ENCODE measurements around the gene KLHL29.

Gene KLHL29

DNA sequence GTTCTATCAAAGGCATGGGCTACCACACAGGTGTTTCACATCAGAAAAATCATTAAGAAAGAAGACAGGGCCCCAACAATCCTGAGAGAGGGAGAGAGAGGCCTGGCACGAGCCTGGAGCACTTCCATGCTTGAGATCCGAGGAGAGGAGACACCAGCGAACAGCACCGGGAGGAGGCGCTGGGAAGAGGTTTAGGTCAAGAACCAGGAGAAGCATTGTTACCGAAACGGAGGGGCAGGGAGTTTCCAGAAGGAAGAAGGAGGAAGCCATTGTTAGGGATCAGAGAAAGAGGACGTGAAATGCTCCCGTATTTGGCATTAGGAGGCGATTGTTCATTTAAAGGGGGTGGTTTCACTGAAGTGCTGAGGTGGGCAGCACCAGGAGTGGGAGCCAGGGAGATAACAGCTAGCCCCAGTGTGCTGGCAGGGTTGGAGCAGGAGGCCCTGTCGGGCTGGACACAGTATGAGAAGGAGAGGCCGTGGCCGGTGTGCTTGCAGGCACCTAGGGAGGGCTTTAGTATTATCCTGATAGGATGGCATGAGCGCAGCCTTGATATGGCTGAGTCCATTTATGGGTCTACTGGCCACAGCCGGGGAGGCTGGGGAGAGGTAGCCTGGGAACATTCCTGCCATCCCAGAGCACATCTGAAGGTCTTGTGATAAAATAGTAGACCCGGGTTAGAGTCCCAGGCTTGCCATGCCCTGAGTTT is 244.9 kb downstream of the KLHL29 start:
- H3K27ac ChIP-seq (ENCODE audit: low read depth, low read length), result no peak overlapping the region
- H3K36me3 ChIP-seq (ENCODE audit: control insufficient read depth in 1 of 2, insufficient read depth in 2 of 2, low read length in 2 of 2), result no peaks in the 10 kb centered on the region
- H3K4me3 ChIP-seq (ENCODE audit: low read depth in 1 of 2, low read length in 2 of 2), result no peak overlapping the region

DNA sequence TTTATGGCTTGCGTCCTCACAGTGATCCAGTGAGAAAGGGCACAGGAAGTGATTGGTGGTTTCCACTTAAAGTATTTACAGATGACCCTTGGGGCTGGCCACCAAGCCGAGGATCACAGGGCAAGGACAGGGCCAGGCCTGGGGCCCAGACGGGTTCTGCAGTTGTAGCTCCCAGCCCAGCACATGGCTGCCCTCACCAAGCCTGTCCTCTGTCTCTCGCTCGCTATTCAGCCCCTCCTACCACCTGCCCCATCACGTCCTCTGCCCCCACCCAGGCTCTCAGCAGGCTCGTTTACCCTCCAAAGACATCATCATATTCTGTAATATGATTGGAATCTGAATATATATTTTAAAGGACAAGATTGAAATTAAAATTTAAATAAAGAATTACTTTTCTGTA is 246.0 kb downstream of the KLHL29 start:
- H3K9ac ChIP-seq (ENCODE audit: low read depth in 1 of 2, low read length in 2 of 2), result no peak overlapping the region

More for the DNA sequence above, 244.9 kb downstream of the KLHL29 start:
- Histone ChIP-seq H3K4me1 (ENCODE audit: control insufficient read depth in 1 of 2, insufficient read depth in 2 of 2, low read length in 2 of 2) (no peaks in the 10 kb centered on the region), H3K9me3 (ENCODE audit: control insufficient read depth in 1 of 2, low read length in 2 of 2) (no peaks in the 10 kb centered on the region), H3K27me3 (ENCODE audit: control insufficient read depth in 1 of 2, insufficient read depth in 2 of 2, low read length in 2 of 2) (no peaks in the 10 kb centered on the region), H3K9ac (ENCODE audit: low read depth in 1 of 2, low read length in 2 of 2) (no peak overlapping the region)

DNA sequence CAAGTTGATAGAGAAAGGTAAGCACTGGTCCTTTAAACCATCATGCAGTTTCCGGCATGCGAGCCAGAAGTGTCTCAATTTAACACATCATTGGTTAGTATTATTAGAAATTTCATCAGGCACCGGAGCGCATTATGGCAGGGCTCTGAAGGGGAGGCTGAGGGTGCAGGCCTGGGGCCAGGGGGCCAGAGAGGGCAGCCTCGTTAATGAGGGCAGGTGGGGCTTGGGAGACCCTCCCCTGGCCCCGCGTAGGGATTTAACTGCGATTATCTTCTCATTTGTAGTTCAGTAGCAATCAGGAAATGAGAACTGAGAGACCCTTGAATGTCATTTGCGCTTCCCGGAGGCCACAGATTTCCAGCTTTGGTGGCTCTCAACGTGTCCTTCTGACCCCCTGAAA is 246.4 kb downstream of the KLHL29 start:
- Histone ChIP-seq H3K4me1 (ENCODE audit: control insufficient read depth in 1 of 2, insufficient read depth in 2 of 2, low read length in 2 of 2) (no peaks in the 10 kb centered on the region), H3K4me3 (ENCODE audit: low read depth in 1 of 2, low read length in 2 of 2) (no peak overlapping the region)

More for the DNA sequence above, 246.0 kb downstream of the KLHL29 start:
- H3K4me1 ChIP-seq (ENCODE audit: control insufficient read depth in 1 of 2, insufficient read depth in 2 of 2, low read length in 2 of 2), result no peaks in the 10 kb centered on the region
- no peak overlapping the region for H3K27ac ChIP-seq (ENCODE audit: low read depth, low read length)
- no peaks in the 10 kb centered on the region for H3K9me3 ChIP-seq (ENCODE audit: control insufficient read depth in 1 of 2, low read length in 2 of 2)
- H3K27me3 ChIP-seq (ENCODE audit: control insufficient read depth in 1 of 2, insufficient read depth in 2 of 2, low read length in 2 of 2), result no peaks in the 10 kb centered on the region
- no peaks in the 10 kb centered on the region for H3K36me3 ChIP-seq (ENCODE audit: control insufficient read depth in 1 of 2, insufficient read depth in 2 of 2, low read length in 2 of 2)
- no peak overlapping the region for H3K4me3 ChIP-seq (ENCODE audit: low read depth in 1 of 2, low read length in 2 of 2)

DNA sequence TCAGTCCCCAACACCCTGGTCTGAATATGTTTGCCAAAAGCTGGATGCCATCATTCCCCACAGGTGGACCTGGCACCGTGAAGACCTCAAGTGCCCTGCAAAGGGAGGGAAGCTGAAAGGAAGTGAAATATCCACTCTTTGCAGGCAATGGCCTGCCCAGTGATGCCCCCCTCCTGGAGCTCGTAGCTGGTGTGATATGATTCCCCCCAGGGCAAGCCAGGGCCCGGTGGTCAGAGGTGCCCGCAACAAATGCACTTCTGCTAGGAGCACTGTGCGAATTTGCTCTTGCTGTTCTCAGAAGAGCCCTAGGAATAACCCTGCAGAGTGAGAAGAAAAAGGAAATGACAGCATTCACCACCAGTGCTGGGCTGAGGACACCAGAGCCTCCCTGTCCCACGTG is 247.4 kb downstream of the KLHL29 start:
- no peak overlapping the region for H3K27ac ChIP-seq (ENCODE audit: low read depth, low read length)
- no peak overlapping the region for H3K4me3 ChIP-seq (ENCODE audit: low read depth in 1 of 2, low read length in 2 of 2)
- H3K4me1 ChIP-seq (ENCODE audit: control insufficient read depth in 1 of 2, insufficient read depth in 2 of 2, low read length in 2 of 2), result no peaks in the 10 kb centered on the region
- no peaks in the 10 kb centered on the region for H3K27me3 ChIP-seq (ENCODE audit: control insufficient read depth in 1 of 2, insufficient read depth in 2 of 2, low read length in 2 of 2)
- H3K9ac ChIP-seq (ENCODE audit: low read depth in 1 of 2, low read length in 2 of 2), result no peak overlapping the region
- no peaks in the 10 kb centered on the region for H3K36me3 ChIP-seq (ENCODE audit: control insufficient read depth in 1 of 2, insufficient read depth in 2 of 2, low read length in 2 of 2)
- H3K9me3 ChIP-seq (ENCODE audit: control insufficient read depth in 1 of 2, low read length in 2 of 2), result no peaks in the 10 kb centered on the region

More for the DNA sequence above, 246.4 kb downstream of the KLHL29 start:
- H3K9me3 ChIP-seq (ENCODE audit: control insufficient read depth in 1 of 2, low read length in 2 of 2), result no peaks in the 10 kb centered on the region
- no peak overlapping the region for H3K9ac ChIP-seq (ENCODE audit: low read depth in 1 of 2, low read length in 2 of 2)
- H3K27ac ChIP-seq (ENCODE audit: low read depth, low read length), result no peak overlapping the region
- no peaks in the 10 kb centered on the region for H3K27me3 ChIP-seq (ENCODE audit: control insufficient read depth in 1 of 2, insufficient read depth in 2 of 2, low read length in 2 of 2)
- no peaks in the 10 kb centered on the region for H3K36me3 ChIP-seq (ENCODE audit: control insufficient read depth in 1 of 2, insufficient read depth in 2 of 2, low read length in 2 of 2)

DNA sequence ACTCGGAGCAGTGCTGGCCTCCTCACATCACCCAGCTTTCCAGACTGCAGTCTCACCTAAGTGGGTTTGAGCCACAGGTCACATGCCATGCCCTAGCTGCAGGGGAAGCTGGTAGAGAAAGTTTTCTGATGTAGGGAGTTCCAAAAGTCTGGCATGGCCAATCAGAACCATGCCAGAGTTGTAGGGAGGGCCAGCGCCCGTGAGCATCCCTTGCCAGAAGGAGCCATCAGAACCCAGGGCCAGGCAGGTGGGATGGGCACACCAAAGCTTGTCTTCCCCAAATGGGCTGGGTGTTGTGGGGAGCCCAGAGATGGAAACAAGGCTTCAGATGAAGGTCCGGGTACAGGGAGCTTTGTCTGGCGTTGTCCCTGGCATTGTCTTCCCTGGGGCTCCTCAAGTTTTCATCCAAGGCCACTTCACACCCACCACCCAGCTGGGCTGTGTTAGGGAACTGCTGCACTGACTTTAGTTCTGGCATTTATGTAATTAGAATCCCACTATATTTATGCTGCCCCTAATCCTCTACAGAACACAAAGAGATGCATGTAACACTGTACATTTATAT is 247.9 kb downstream of the KLHL29 start:
- Histone ChIP-seq H3K27me3 (ENCODE audit: control insufficient read depth in 1 of 2, insufficient read depth in 2 of 2, low read length in 2 of 2) (no peaks in the 10 kb centered on the region), H3K9me3 (ENCODE audit: control insufficient read depth in 1 of 2, low read length in 2 of 2) (no peaks in the 10 kb centered on the region), H3K4me1 (ENCODE audit: control insufficient read depth in 1 of 2, insufficient read depth in 2 of 2, low read length in 2 of 2) (no peaks in the 10 kb centered on the region), H3K4me3 (ENCODE audit: low read depth in 1 of 2, low read length in 2 of 2) (no peak overlapping the region), H3K36me3 (ENCODE audit: control insufficient read depth in 1 of 2, insufficient read depth in 2 of 2, low read length in 2 of 2) (no peaks in the 10 kb centered on the region), H3K9ac (ENCODE audit: low read depth in 1 of 2, low read length in 2 of 2) (no peak overlapping the region), H3K27ac (ENCODE audit: low read depth, low read length) (no peak overlapping the region)

DNA sequence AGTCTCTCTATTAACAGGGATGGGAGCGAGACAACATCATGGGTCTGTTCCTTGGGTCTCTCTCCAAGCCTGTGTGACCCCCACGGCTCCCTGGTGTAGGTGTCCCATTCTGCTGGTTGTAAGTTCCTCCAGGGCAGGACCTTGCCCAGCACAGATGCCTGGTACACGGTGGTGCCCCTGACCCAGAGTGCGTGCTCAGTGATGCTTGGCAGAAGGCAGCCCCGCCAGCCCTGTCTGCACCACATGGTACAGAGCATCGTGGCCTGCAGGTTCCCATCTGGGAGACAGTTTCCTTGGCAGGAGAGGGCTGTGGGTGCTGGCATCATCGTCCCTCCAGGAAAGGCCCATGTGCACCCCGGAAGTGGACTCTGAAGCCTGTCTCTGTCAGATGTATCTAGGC is 249.0 kb downstream of the KLHL29 start:
- Histone ChIP-seq H3K9me3 (ENCODE audit: control insufficient read depth in 1 of 2, low read length in 2 of 2) (no peaks in the 10 kb centered on the region), H3K36me3 (ENCODE audit: control insufficient read depth in 1 of 2, insufficient read depth in 2 of 2, low read length in 2 of 2) (no peaks in the 10 kb centered on the region), H3K27me3 (ENCODE audit: control insufficient read depth in 1 of 2, insufficient read depth in 2 of 2, low read length in 2 of 2) (no peaks in the 10 kb centered on the region), H3K4me1 (ENCODE audit: control insufficient read depth in 1 of 2, insufficient read depth in 2 of 2, low read length in 2 of 2) (no peaks in the 10 kb centered on the region), H3K9ac (ENCODE audit: low read depth in 1 of 2, low read length in 2 of 2) (no peak overlapping the region), H3K4me3 (ENCODE audit: low read depth in 1 of 2, low read length in 2 of 2) (no peak overlapping the region), H3K27ac (ENCODE audit: low read depth, low read length) (no peak overlapping the region)

DNA sequence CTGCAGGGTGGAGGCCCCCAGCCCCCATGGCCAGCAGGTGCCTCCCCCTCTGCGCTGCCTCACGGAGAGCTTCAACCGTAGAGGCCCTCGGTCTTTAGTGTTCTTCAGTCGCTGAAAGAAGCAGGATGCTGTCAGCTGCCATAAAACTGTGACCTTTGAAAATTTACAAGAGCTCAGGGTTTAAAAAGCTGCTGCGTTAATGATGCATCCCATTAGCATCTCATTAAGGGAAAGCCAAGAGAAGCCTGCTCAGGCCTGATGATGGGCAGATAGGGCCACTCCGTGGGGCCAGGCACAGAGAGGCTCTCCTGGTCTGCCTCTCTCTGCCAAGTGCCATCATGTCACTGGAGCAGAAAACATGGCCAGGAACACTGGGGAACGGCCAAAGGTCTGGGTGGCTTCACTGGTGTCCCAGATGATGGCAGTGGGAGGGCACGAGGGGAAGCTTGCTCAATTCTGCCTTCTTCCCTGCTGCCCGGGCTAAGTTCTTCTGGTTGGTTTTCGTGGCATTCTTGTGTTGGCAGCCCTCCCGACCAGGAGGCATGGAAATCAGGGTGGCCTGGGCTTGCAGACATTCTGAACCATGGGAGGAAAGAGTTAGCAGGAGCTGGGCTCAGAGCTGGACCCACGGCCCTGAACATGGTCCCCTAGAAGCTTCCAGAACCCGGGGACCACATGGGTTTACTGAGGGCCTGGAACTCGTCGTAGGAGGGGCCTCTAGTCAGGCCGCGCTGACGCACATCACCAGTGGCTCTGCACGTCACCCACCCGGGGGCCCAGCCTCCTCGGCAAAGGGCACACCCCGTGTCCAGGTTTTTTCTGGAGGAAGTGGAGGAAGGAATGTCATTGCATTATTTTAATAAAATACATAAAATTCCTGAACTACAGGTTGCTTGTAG is 250.7 kb downstream of the KLHL29 start:
- H3K9ac ChIP-seq (ENCODE audit: low read depth in 1 of 2, low read length in 2 of 2), result no peak overlapping the region
- no peaks in the 10 kb centered on the region for H3K36me3 ChIP-seq (ENCODE audit: control insufficient read depth in 1 of 2, insufficient read depth in 2 of 2, low read length in 2 of 2)
- H3K27ac ChIP-seq (ENCODE audit: low read depth, low read length), result no peak overlapping the region
- H3K4me1 ChIP-seq (ENCODE audit: control insufficient read depth in 1 of 2, insufficient read depth in 2 of 2, low read length in 2 of 2), result no peaks in the 10 kb centered on the region
- no peaks in the 10 kb centered on the region for H3K9me3 ChIP-seq (ENCODE audit: control insufficient read depth in 1 of 2, low read length in 2 of 2)
- no peaks in the 10 kb centered on the region for H3K27me3 ChIP-seq (ENCODE audit: control insufficient read depth in 1 of 2, insufficient read depth in 2 of 2, low read length in 2 of 2)
- H3K4me3 ChIP-seq (ENCODE audit: low read depth in 1 of 2, low read length in 2 of 2), result no peak overlapping the region

DNA sequence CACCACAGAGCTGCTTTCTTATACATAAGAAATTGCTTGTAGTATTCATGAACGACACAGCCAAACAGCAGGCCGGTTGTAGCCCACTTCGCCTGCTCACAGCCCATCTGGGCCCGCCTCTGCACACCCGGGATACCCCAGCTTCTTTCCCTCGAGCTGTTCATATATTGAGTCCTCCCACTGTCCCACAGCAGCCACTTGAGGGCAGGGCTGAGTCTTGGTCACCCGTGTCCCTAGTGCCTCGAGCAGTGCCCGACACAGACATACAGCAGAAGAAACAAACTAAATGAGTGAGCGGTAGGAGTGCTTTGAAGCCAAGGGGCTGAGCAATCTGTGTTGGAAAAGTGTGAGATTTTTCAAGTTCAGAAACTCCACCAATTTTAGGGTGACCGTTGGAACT is 251.4 kb downstream of the KLHL29 start:
- no peaks in the 10 kb centered on the region for H3K4me1 ChIP-seq (ENCODE audit: control insufficient read depth in 1 of 2, insufficient read depth in 2 of 2, low read length in 2 of 2)
- H3K27me3 ChIP-seq (ENCODE audit: control insufficient read depth in 1 of 2, insufficient read depth in 2 of 2, low read length in 2 of 2), result no peaks in the 10 kb centered on the region
- no peaks in the 10 kb centered on the region for H3K9me3 ChIP-seq (ENCODE audit: control insufficient read depth in 1 of 2, low read length in 2 of 2)
- H3K4me3 ChIP-seq (ENCODE audit: low read depth in 1 of 2, low read length in 2 of 2), result no peak overlapping the region
- H3K9ac ChIP-seq (ENCODE audit: low read depth in 1 of 2, low read length in 2 of 2), result no peak overlapping the region
- no peaks in the 10 kb centered on the region for H3K36me3 ChIP-seq (ENCODE audit: control insufficient read depth in 1 of 2, insufficient read depth in 2 of 2, low read length in 2 of 2)
- no peak overlapping the region for H3K27ac ChIP-seq (ENCODE audit: low read depth, low read length)

DNA sequence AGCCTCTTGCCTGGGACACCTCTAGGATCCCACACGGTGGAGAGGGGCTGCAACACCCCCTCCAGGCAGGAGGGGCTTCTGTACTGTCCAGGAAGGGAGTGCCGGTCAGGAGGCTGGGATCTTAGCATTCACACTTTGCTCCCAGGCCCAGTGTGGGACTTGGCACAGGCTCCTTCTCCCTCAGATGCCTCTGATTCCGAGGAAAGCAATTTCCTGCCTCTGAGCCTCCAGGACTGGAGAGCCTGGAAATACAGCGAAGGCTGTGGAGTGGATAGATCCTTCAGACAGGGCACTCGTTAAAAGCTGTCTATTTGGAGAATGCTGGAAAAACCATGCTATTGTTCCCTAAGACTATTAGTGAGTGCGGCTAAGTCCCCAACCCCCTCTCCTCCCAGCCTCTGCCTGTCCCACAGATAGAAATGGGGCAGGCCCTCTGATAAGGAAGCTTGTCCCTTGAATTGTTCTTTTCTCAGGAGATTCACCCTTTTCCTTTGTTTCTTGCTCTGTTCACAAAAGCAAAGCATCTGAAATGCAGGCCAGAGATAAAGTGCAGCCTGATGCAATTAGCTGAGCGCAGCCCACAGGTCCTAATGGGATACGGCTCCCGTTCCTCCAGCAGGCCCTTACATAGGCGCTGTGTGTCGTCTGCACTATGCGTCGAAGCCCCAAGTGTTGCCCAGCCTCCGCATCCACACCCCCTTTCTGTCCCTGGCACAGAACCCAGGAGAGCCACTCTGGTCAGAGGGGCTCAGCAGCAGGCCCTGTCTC is 252.2 kb downstream of the KLHL29 start:
- Histone ChIP-seq H3K9ac (ENCODE audit: low read depth in 1 of 2, low read length in 2 of 2) (no peak overlapping the region), H3K36me3 (ENCODE audit: control insufficient read depth in 1 of 2, insufficient read depth in 2 of 2, low read length in 2 of 2) (no peaks in the 10 kb centered on the region), H3K4me3 (ENCODE audit: low read depth in 1 of 2, low read length in 2 of 2) (no peak overlapping the region), H3K4me1 (ENCODE audit: control insufficient read depth in 1 of 2, insufficient read depth in 2 of 2, low read length in 2 of 2) (no peaks in the 10 kb centered on the region), H3K9me3 (ENCODE audit: control insufficient read depth in 1 of 2, low read length in 2 of 2) (no peaks in the 10 kb centered on the region), H3K27ac (ENCODE audit: low read depth, low read length) (no peak overlapping the region), H3K27me3 (ENCODE audit: control insufficient read depth in 1 of 2, insufficient read depth in 2 of 2, low read length in 2 of 2) (no peaks in the 10 kb centered on the region)
